PFSK-1 (cell line): ENCODE results near the gene C1orf159.

Experiments used
- SIN3A ChIP-seq: IDR thresholded peaks from 2 replicates; pipeline ENCODE4 v1.6.1; 2012; ENCODE audit warnings: mild to moderate bottlenecking, low read length, moderate library complexity, borderline replicate concordance; ENCODE audit not compliant: insufficient read depth
- TAF1 ChIP-seq: IDR thresholded peaks from 2 replicates; pipeline ENCODE4 v1.6.1; 2012; ENCODE audit warnings: low read length, control low read depth, borderline replicate concordance; ENCODE audit not compliant: insufficient read depth

- no peak for TF ChIP-seq SIN3A
- no peak for TF ChIP-seq TAF1
Measured at GRCh38 chr1:1164701-1165451, 49.0 kb upstream of the C1orf159 start.
